Activated naive CD4-positive, alpha-beta T cell treated with Interleukin-2 at 50 U/mL for 16 hours (primary cell): ENCODE results near the gene LHB.
"Not testable (repeated sequence)": the region's sequence is repeated elsewhere in the genome, so short reads cannot be mapped to it uniquely, and the experiment has no call there.

Experiments used
- DNase-seq: peaks from one replicate; pipeline ENCODE4 v3.0.0-alpha.2; 2020

Gene LHB

GRCh38 chr19:49017041-49017665 lies at the start of gene LHB:
LHB (minus strand) TSS chr19:49017091; CDS start chr19:49017081, 10 bp downstream.
- DNase-seq, result no peak

- no peak for DNase-seq
Measured at GRCh38 chr19:49065905-49066512, 49.1 kb upstream of the LHB start.

- DNase-seq, result no peak
Measured at GRCh38 chr19:49064768-49065611, 48.1 kb upstream of the LHB start, which contains the start of gene NTF4. NTF4 (minus strand) TSS chr19:49064818; CDS start chr19:49061997, 2,821 bp downstream.

- no peak for DNase-seq
Measured at GRCh38 chr19:49064029-49064629, 47.2 kb upstream of the LHB start.

GRCh38 chr19:49061445-49061844 lies 44.6 kb upstream of the LHB start:
- no peak for DNase-seq

- DNase-seq, result no peak
Measured at GRCh38 chr19:49061000-49061399, 44.1 kb upstream of the LHB start.

- no peak for DNase-seq
Measured at GRCh38 chr19:49059053-49059452, 42.2 kb upstream of the LHB start.

- DNase-seq, result peak; percentile 22
Measured at GRCh38 chr19:49058562-49058961, 41.7 kb upstream of the LHB start.

GRCh38 chr19:49057636-49058234 lies 40.8 kb upstream of the LHB start, which contains the start of gene CGB7:
CGB7 (minus strand) TSS chr19:49057749; CDS start chr19:49055375, 2,374 bp downstream.
- DNase-seq, result peak; percentile 47

- DNase-seq, result not testable (repeated sequence)
Measured at GRCh38 chr19:49056902-49057596, 40.2 kb upstream of the LHB start.

GRCh38 chr19:49056101-49056901 lies 39.4 kb upstream of the LHB start:
- peak; percentile 66 for DNase-seq

GRCh38 chr19:49050376-49051033 lies 33.6 kb upstream of the LHB start:
- not testable (repeated sequence) for DNase-seq

GRCh38 chr19:49049834-49050233 lies 32.9 kb upstream of the LHB start:
- DNase-seq, result not testable (repeated sequence)

- not testable (repeated sequence) for DNase-seq
Measured at GRCh38 chr19:49049011-49049410, 32.1 kb upstream of the LHB start, which contains the start of gene CGB8. CGB8 (minus strand) TSS chr19:49049111; CDS start chr19:49048739, 372 bp downstream.

- not testable (repeated sequence) for DNase-seq
Measured at GRCh38 chr19:49043548-49043947, 26.7 kb upstream of the LHB start, which contains the start of gene CGB5. CGB5 (plus strand) TSS chr19:49043848; CDS start chr19:49044210, 362 bp downstream.

- not testable (repeated sequence) for DNase-seq
Measured at GRCh38 chr19:49042666-49043065, 25.8 kb upstream of the LHB start.

- no peak for DNase-seq
Measured at GRCh38 chr19:49042177-49042576, 25.3 kb upstream of the LHB start.

- DNase-seq, result not testable (repeated sequence)
Measured at GRCh38 chr19:49039736-49040135, 22.8 kb upstream of the LHB start.

GRCh38 chr19:49038557-49039276 lies 21.8 kb upstream of the LHB start:
- not testable (repeated sequence) for DNase-seq

GRCh38 chr19:49038111-49038510 lies 21.2 kb upstream of the LHB start:
- not testable (repeated sequence) for DNase-seq
